H1 (cell line): ENCODE data around the gene AGXT2. TPM values are rescaled to one million over a fixed set of nuclear protein-coding genes. Genes with fewer than 3 reads are reported as not detected.

Experiments used
- CTCF ChIA-PET: fragments of 300-600 bp; sonication (Branson Sonifier 250); formaldehyde crosslinking; loops from one replicate; lab custom pipeline; 2021; ENCODE audit not compliant: partially characterized antibody; lab: Charles Lee
- POLR2A ChIA-PET: fragments of 300-600 bp; sonication (Branson Sonifier 250); formaldehyde crosslinking; loops from one replicate; lab custom pipeline; 2021; ENCODE audit warnings: inconsistent platforms; ENCODE audit not compliant: partially characterized antibody; lab: Charles Lee
- DNase-seq, 2 experiments: peaks; one replicate each; pipeline versions ENCODE4 v3.0.0 to v3.0.0-alpha.2; 2010 to 2022; ENCODE audit warnings: low spot score in 2 of 2, low read depth in 1 of 2, mixed read lengths in 1 of 2
- FAIRE-seq: peaks from 2 replicates; lab custom pipeline; 2011; peaks lifted over from hg19 to GRCh38; lab: Jason Lieb, UNC
- H2AFZ ChIP-seq: 2 replicates; pipeline ENCODE4 v1.8.1; 2012; ENCODE audit warnings: low read length, inconsistent platforms
- H2AK5ac ChIP-seq: 2 replicates; pipeline ENCODE4 v1.6.1; 2013; ENCODE audit warnings: low read depth, low read length
- H2BK120ac ChIP-seq: replicated peaks from 2 replicates; pipeline ENCODE3; 2013; ENCODE audit warnings: low read depth, low read length, inconsistent platforms
- H2BK12ac ChIP-seq: 2 replicates; pipeline ENCODE4 v1.6.1; 2013; ENCODE audit warnings: low read depth, low read length
- H2BK15ac ChIP-seq: 2 replicates; pipeline ENCODE4 v1.6.1; 2013; ENCODE audit warnings: low read length
- H2BK20ac ChIP-seq: 2 replicates; pipeline ENCODE4 v1.6.1; 2013; ENCODE audit warnings: low read length
- H2BK5ac ChIP-seq: 2 replicates; pipeline ENCODE4 v1.6.1; 2013; ENCODE audit warnings: low read depth, low read length
- H3K14ac ChIP-seq: 2 replicates; pipeline ENCODE4 v1.6.1; 2013; ENCODE audit warnings: inconsistent platforms; ENCODE audit not compliant: insufficient read length
- H3K18ac ChIP-seq: 2 replicates; pipeline ENCODE4 v1.6.1; 2013; ENCODE audit warnings: low read length; ENCODE audit errors: extremely low read depth
- H3K23ac ChIP-seq: 2 replicates; pipeline ENCODE4 v1.6.1; 2013; ENCODE audit warnings: inconsistent platforms; ENCODE audit not compliant: insufficient read length
- H3K23me2 ChIP-seq: 2 replicates; pipeline ENCODE4 v1.6.1; 2013; ENCODE audit warnings: low read depth, low read length
- H3K27ac ChIP-seq: 2 replicates; pipeline ENCODE4 v1.6.1; 2011; ENCODE audit warnings: low read depth, low read length, inconsistent platforms
- H3K27me3 ChIP-seq, 4 experiments: replicated peaks in 1 of 4; 1 replicate in 1 of 4; 2 replicates in 3 of 4; pipeline versions ENCODE4 v1.6.1 to v1.8.1; 2011 to 2013; ENCODE audit warnings: low read length in 3 of 4, mild to moderate bottlenecking in 3 of 4, inconsistent platforms in 2 of 4, mixed read lengths in 2 of 4, moderate library complexity in 1 of 4; ENCODE audit not compliant: control insufficient read depth in 3 of 4, insufficient read depth in 3 of 4; ENCODE audit errors: extremely low read depth in 1 of 4
- H3K36me3 ChIP-seq, 4 experiments: 2 replicates each; pipeline versions ENCODE4 v1.6.1 to v1.8.1; 2011 to 2013; ENCODE audit warnings: mild to moderate bottlenecking in 4 of 4, low read length in 3 of 4, moderate library complexity in 2 of 4, control low read depth in 1 of 4, inconsistent platforms in 1 of 4; ENCODE audit not compliant: insufficient read depth in 4 of 4, control insufficient read depth in 2 of 4
- H3K4ac ChIP-seq: replicated peaks from 2 replicates; pipeline ENCODE3; 2013; ENCODE audit warnings: low read length, low read depth, mixed read lengths, inconsistent platforms; ENCODE audit not compliant: insufficient read length
- H3K4me1 ChIP-seq, 4 experiments: replicated peaks in 1 of 4; 1 replicate in 1 of 4; 2 replicates in 3 of 4; pipeline versions ENCODE4 v1.6.1 to v1.8.1; 2011 to 2013; ENCODE audit warnings: low read length in 3 of 4, inconsistent platforms in 2 of 4, mixed read lengths in 1 of 4; ENCODE audit not compliant: insufficient read depth in 4 of 4, control insufficient read depth in 3 of 4
- H3K4me2 ChIP-seq, 2 experiments: 2 replicates each; pipeline versions ENCODE4 v1.6.1 to v1.8.1; 2011 to 2013; ENCODE audit warnings: low read depth in 2 of 2, low read length in 2 of 2, control low read depth in 1 of 2, inconsistent platforms in 1 of 2, mild to moderate bottlenecking in 1 of 2; ENCODE audit not compliant: insufficient read depth in 1 of 2
- H3K4me3 ChIP-seq, 4 experiments: fragments of 200-600, 300-600 bp in 1 of 4; sonication (generic), shearing (Covaris generic), sonication (Bioruptor Twin) in 1 of 4; 2 replicates each; pipeline versions ENCODE4 v1.5.1 to v1.8.1; 2011 to 2016; ENCODE audit warnings: low read length in 4 of 4, low read depth in 3 of 4, control low read depth in 2 of 4, inconsistent platforms in 2 of 4, mild to moderate bottlenecking in 2 of 4, mixed read lengths in 1 of 4, moderate library complexity in 1 of 4; ENCODE audit not compliant: insufficient read depth in 2 of 4; ENCODE audit errors: extremely low read depth in 1 of 4
- H3K56ac ChIP-seq: replicated peaks from 2 replicates; pipeline ENCODE3; 2013; ENCODE audit warnings: low read depth, mild to moderate bottlenecking, mixed read lengths, low read length, inconsistent platforms; ENCODE audit not compliant: insufficient read length
- H3K79me1 ChIP-seq: 2 replicates; pipeline ENCODE4 v1.6.1; 2013; ENCODE audit warnings: low read depth, low read length, control low read depth
- H3K79me2 ChIP-seq, 2 experiments: 2 replicates each; pipeline versions ENCODE4 v1.6.1 to v1.8.1; 2012 to 2013; ENCODE audit warnings: low read length in 2 of 2, mild to moderate bottlenecking in 2 of 2, inconsistent platforms in 1 of 2; ENCODE audit not compliant: insufficient read depth in 2 of 2, control insufficient read depth in 1 of 2
- H3K9ac ChIP-seq, 4 experiments: replicated peaks in 1 of 4; 1 replicate in 1 of 4; 2 replicates in 3 of 4; pipeline versions ENCODE4 v1.6.1 to v1.8.1; 2011 to 2013; ENCODE audit warnings: low read depth in 3 of 4, low read length in 3 of 4, control low read depth in 2 of 4, mild to moderate bottlenecking in 2 of 4, moderate library complexity in 2 of 4, inconsistent platforms in 1 of 4; ENCODE audit errors: extremely low read depth in 1 of 4
- H3K9me3 ChIP-seq, 2 experiments: 2 replicates each; pipeline versions ENCODE4 v1.6.1 to v1.8.1; 2012 to 2013; ENCODE audit warnings: mild to moderate bottlenecking in 2 of 2, moderate library complexity in 2 of 2, control low read depth in 1 of 2, inconsistent platforms in 1 of 2, low read depth in 1 of 2, low read length in 1 of 2, mixed read lengths in 1 of 2; ENCODE audit not compliant: insufficient read depth in 2 of 2
- H4K20me1 ChIP-seq, 2 experiments: replicated peaks in 1 of 2; 2 replicates each; pipeline versions ENCODE3 to v1.8.1; 2011 to 2013; ENCODE audit warnings: inconsistent platforms in 2 of 2, low read length in 2 of 2, mild to moderate bottlenecking in 1 of 2; ENCODE audit not compliant: insufficient read depth in 2 of 2, control insufficient read depth in 1 of 2
- H4K5ac ChIP-seq: 2 replicates; pipeline ENCODE4 v1.6.1; 2013; ENCODE audit warnings: low read length, low read depth, mixed read lengths, inconsistent platforms; ENCODE audit not compliant: insufficient read length
- H4K8ac ChIP-seq: 2 replicates; pipeline ENCODE4 v1.8.0; 2013; ENCODE audit warnings: mild to moderate bottlenecking, moderate library complexity, low read length, inconsistent platforms; ENCODE audit not compliant: insufficient read depth; ENCODE audit errors: extremely low read depth
- H4K91ac ChIP-seq: replicated peaks from 2 replicates; pipeline ENCODE3; 2013; ENCODE audit warnings: low read length, mixed read lengths, inconsistent platforms; ENCODE audit not compliant: insufficient read length
- POLR2AphosphoS5 ChIP-seq: IDR thresholded peaks from 2 replicates; pipeline ENCODE4 v1.6.1; 2011; ENCODE audit warnings: low read depth, low read length
- RAD21 ChIP-seq, 2 experiments: IDR thresholded peaks in 1 of 2; conservative IDR thresholded peaks in 1 of 2; 2 replicates each; pipeline ENCODE4 v1.6.1; 2011; ENCODE audit warnings: low read depth in 2 of 2, low read length in 2 of 2, improper control_type of control experiment in 1 of 2, inconsistent platforms in 1 of 2, mild to moderate bottlenecking in 1 of 2, moderate library complexity in 1 of 2
- RFX5 ChIP-seq: IDR thresholded peaks from 2 replicates; pipeline ENCODE4 v1.6.1; 2011; ENCODE audit warnings: low read depth, low read length, improper control_type of control experiment, borderline replicate concordance
- TEAD4 ChIP-seq: IDR thresholded peaks from 2 replicates; pipeline ENCODE4 v1.6.1; 2012; ENCODE audit warnings: low read depth, low read length, inconsistent platforms, mixed read lengths
- WGBS, 2 experiments: shearing (Covaris generic) in 1 of 2; methylation state at CpG; one replicate each; pipeline versions ENCODE4 v1.1.6 to v1.1.7; 2013 to 2015; ENCODE audit warnings: low lambda C conversion rate in 2 of 2, mixed read lengths in 2 of 2, inconsistent platforms in 1 of 2, low coverage in 1 of 2, missing lambda C conversion rate in 1 of 2; ENCODE audit not compliant: insufficient replicate concordance in 2 of 2, insufficient coverage in 1 of 2, insufficient read length in 1 of 2; ENCODE audit errors: extremely low coverage in 1 of 2, missing lambda C conversion rate in 1 of 2; 5-methylcytosine and 5-hydroxymethylcytosine counted together
- polyA plus RNA-seq, 7 experiments: library from polyadenylated mRNA; depleted of rRNA in 3 of 7; stranded (reverse) in 5 of 7; unstranded in 2 of 7; fragments of >200 nt in 5 of 7; fragments of 200-250 nt in 2 of 7; gene quantifications; 1 replicate in 5 of 7; 2 replicates in 1 of 7; 4 replicates in 1 of 7; pipeline versions ENCODE4 v1.2.1 to v1.2.3, GENCODE V29; 2011 to 2013; ENCODE audit warnings: missing spikeins in 2 of 7, mixed read lengths in 2 of 7
- total RNA-seq: library from RNA; stranded (reverse); fragmentation: NEBNext Ultra II Directional; extraction: Animal tissue kit (Norgen Biotek cat#: 25700); gene quantifications from 2 replicates; pipeline ENCODE4 v1.2.1, GENCODE V29; 2021
- TF ChIP-seq, protein P1 (sequence below), 3 experiments: IDR thresholded peaks; 1 replicate in 2 of 3; 2 replicates in 1 of 3; pipeline versions ENCODE4 v1.5.1 to v1.6.1; 2011; ENCODE audit warnings: low read length in 3 of 3, mild to moderate bottlenecking in 3 of 3, inconsistent platforms in 2 of 3, low read depth in 1 of 3, moderate library complexity in 1 of 3; ENCODE audit not compliant: insufficient read depth in 1 of 3; ENCODE audit errors: control extremely low read depth in 1 of 3
- TF ChIP-seq, protein P2 (sequence below): IDR thresholded peaks from 2 replicates; pipeline ENCODE4 v1.6.1; 2012; ENCODE audit warnings: inconsistent platforms
- TF ChIP-seq, protein P3 (sequence below): IDR thresholded peaks from 2 replicates; pipeline ENCODE4 v1.6.1; 2011; ENCODE audit warnings: low read depth, mild to moderate bottlenecking, low read length; ENCODE audit not compliant: insufficient read depth

Gene AGXT2
- total and polyA plus RNA-seq, 2 of the 8 experiments (the other 6 are each of a cell fraction or from before 2014, with no cell fraction given), result not detected

DNA sequence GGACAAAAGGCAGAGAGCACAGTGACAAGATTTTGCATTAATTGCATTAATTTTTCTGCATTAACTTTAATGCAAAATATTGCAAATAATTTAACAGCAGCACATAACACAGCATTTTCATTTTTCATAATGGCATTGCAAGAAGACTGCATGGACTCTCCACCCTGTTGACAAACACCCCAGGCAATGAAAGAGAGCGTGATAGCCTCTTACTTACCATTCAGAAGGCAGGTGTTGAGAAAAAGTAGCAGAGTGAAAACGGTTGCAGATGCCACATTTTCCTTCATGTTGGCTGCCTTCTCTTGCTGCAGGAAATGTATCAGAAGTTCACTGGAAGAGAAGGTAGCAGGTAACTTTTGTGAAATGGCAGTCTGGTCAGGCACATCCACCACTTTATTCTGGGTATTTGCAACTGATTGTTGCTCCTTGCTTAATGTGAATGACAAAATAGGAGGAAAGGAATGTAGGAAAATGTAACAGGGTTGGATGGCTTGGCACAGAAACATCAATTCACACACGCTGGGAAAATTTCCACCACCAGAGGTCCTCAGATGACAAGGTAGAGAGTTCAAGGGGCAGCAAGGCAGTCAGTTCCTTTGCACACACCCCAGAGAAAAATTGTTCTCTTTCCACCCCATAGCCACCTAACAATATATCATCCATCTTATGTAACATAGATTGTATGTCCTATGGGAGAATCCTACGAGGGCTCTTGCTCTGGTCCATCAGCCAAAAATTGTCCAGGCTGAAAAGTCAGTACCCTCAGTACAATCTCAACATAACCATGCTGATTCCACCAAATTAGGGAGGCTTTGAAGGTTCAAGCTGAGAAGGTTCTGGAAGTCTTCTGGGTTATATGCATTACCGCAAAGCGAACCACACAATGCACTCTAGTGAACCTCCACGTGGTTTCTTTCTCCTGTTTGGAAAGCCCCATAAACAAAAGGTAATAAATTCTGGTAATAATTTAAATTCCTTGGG is 41.9 kb upstream of the AGXT2 start:
- H4K5ac ChIP-seq, result no peak overlapping the region
- no peak overlapping the region for H3K4me2 ChIP-seq
- H3K4ac ChIP-seq, result no peak overlapping the region
- H4K20me1 ChIP-seq, result no peaks in the 10 kb centered on the region
- H3K56ac ChIP-seq, result no peak overlapping the region
- no peaks in the 10 kb centered on the region for H3K36me3 ChIP-seq
- no peak overlapping the region for H2BK20ac ChIP-seq
- H3K9ac ChIP-seq, result no peak overlapping the region
- H3K18ac ChIP-seq, result no peak overlapping the region
- no peak overlapping the region for H4K91ac ChIP-seq
- ChIA-PET CTCF (interaction anchor here (0.8 to 3.8 kb wide), 23 partner anchors 9 to 837 kb away, joined by 3 to 22 read pairs (median 5); no protein-coding TSS in a partner anchor), POLR2A (no interaction called here)
- DNase-seq, result peak; percentile 29 to 84
- 0 out of 7 replicates have a peak, but pooled peaks cover 0 to 2% (median 0%) of the 10 kb centered on the region in 4 experiments for H3K27me3 ChIP-seq
- peak overlapping the region; percentile 99 for H2AFZ ChIP-seq
- 67% methylated on average over 7 of the region's 7 CpGs; no CpG with 5 or more reads in 1 of the 2 experiments for WGBS, 2 experiments
- no peaks in the 10 kb centered on the region; the same call in 1 of the 2 replicates for H3K23me2 ChIP-seq
- no peak overlapping the region for H2BK120ac ChIP-seq
- no peak overlapping the region for H2AK5ac ChIP-seq
- H2BK5ac ChIP-seq, result no peak overlapping the region
- no peak overlapping the region for H2BK12ac ChIP-seq
- peak; percentile 90 for FAIRE-seq
- H2BK15ac ChIP-seq, result no peak overlapping the region
- no peaks in the 10 kb centered on the region for H3K9me3 ChIP-seq
- no peaks in the 10 kb centered on the region for H3K79me1 ChIP-seq
- no peak overlapping the region for H3K27ac ChIP-seq
- peaks cover 0 to 4% (median 1%) of the 10 kb centered on the region in 4 experiments; a peak in 2 of 7 replicates for H3K4me1 ChIP-seq
- no peak overlapping the region for H4K8ac ChIP-seq
- no peaks in the 10 kb centered on the region for H3K79me2 ChIP-seq
- H3K14ac ChIP-seq, result no peak overlapping the region
- H3K23ac ChIP-seq, result no peak overlapping the region
- H3K4me3 ChIP-seq, result no peak overlapping the region
- no peak for TF ChIP-seq POLR2AphosphoS5
- TF ChIP-seq, protein P1, sequence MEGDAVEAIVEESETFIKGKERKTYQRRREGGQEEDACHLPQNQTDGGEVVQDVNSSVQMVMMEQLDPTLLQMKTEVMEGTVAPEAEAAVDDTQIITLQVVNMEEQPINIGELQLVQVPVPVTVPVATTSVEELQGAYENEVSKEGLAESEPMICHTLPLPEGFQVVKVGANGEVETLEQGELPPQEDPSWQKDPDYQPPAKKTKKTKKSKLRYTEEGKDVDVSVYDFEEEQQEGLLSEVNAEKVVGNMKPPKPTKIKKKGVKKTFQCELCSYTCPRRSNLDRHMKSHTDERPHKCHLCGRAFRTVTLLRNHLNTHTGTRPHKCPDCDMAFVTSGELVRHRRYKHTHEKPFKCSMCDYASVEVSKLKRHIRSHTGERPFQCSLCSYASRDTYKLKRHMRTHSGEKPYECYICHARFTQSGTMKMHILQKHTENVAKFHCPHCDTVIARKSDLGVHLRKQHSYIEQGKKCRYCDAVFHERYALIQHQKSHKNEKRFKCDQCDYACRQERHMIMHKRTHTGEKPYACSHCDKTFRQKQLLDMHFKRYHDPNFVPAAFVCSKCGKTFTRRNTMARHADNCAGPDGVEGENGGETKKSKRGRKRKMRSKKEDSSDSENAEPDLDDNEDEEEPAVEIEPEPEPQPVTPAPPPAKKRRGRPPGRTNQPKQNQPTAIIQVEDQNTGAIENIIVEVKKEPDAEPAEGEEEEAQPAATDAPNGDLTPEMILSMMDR (IDR thresholded peaks at IDR 0.05; ENCODE audit: control extremely low read depth in 1 of 3, insufficient read depth in 1 of 3, low read depth in 1 of 3, low read length in 3 of 3), result peak; percentile 65 to 94 (median 84)
- TF ChIP-seq RAD21 (IDR thresholded peaks at IDR 0.05 in 1 of 2, conservative IDR thresholded peaks at IDR 0.05 in 1 of 2; ENCODE audit: low read depth in 2 of 2, low read length in 2 of 2), result peak; percentile 99
- TF ChIP-seq, protein P2, sequence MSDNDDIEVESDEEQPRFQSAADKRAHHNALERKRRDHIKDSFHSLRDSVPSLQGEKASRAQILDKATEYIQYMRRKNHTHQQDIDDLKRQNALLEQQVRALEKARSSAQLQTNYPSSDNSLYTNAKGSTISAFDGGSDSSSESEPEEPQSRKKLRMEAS, result no peak
- TF ChIP-seq, protein P3, sequence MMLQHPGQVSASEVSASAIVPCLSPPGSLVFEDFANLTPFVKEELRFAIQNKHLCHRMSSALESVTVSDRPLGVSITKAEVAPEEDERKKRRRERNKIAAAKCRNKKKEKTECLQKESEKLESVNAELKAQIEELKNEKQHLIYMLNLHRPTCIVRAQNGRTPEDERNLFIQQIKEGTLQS, result no peak
- TF ChIP-seq RFX5, result no peak
- peak; percentile 43; the same call in 1 of the 2 replicates for TF ChIP-seq TEAD4
